GM18526 (cell line): ENCODE data around the gene DOK7.

Experiments
- POLR2A ChIP-seq: IDR thresholded peaks from 3 replicates; pipeline ENCODE4 v1.6.1; 2011; ENCODE audit not compliant: insufficient read length; ENCODE audit errors: extremely low read depth

The DOK7 gene

GRCh38 chr4:3478446-3479357, 15.6 kb downstream of the DOK7 start:
- no peak for TF ChIP-seq POLR2A

GRCh38 chr4:3479358-3480101, 16.4 kb downstream of the DOK7 start:
- no peak for TF ChIP-seq POLR2A

GRCh38 chr4:3480528-3481112, 17.5 kb downstream of the DOK7 start:
- TF ChIP-seq POLR2A = no peak

GRCh38 chr4:3481113-3481531, 18.0 kb downstream of the DOK7 start:
- TF ChIP-seq POLR2A = no peak

GRCh38 chr4:3481783-3482393, 18.8 kb downstream of the DOK7 start:
- no peak for TF ChIP-seq POLR2A

GRCh38 chr4:3482707-3483106, 19.6 kb downstream of the DOK7 start:
- no peak for TF ChIP-seq POLR2A

GRCh38 chr4:3483471-3483921, 20.4 kb downstream of the DOK7 start:
- TF ChIP-seq POLR2A = no peak

- no peak for TF ChIP-seq POLR2A
Measured at GRCh38 chr4:3484057-3484973, 21.2 kb downstream of the DOK7 start.

- TF ChIP-seq POLR2A = no peak
Measured at GRCh38 chr4:3485011-3485791, 22.1 kb downstream of the DOK7 start.

- no peak for TF ChIP-seq POLR2A
Measured at GRCh38 chr4:3485886-3486540, 22.9 kb downstream of the DOK7 start.

GRCh38 chr4:3486541-3487540, 23.7 kb downstream of the DOK7 start:
- no peak for TF ChIP-seq POLR2A

- no peak for TF ChIP-seq POLR2A
Measured at GRCh38 chr4:3487861-3488260, 24.8 kb downstream of the DOK7 start.
